HepG2 (cell line): ENCODE results near the gene SLC12A9. TPM values are rescaled to one million over a fixed set of nuclear protein-coding genes. Genes with fewer than 3 reads are reported as not detected.

Experiments
- DR1 ChIP-seq: sonication (generic); formaldehyde crosslinking; IDR thresholded peaks from 2 replicates; pipeline ENCODE4 v1.8.0; 2021; ENCODE audit warnings: mild to moderate bottlenecking, missing genetic modification reagents, inconsistent platforms
- IRF1 ChIP-seq: sonication (generic); formaldehyde crosslinking; IDR thresholded peaks from 2 replicates; pipeline ENCODE4 v1.4.0; 2020; ENCODE audit warnings: low read depth, mild to moderate bottlenecking, missing genetic modification reagents
- IRF2 ChIP-seq: IDR thresholded peaks from 2 replicates; pipeline ENCODE4 v1.6.1; 2018; ENCODE audit warnings: missing genetic modification reagents, missing compliant biosample characterization
- NONO ChIP-seq, 2 experiments: fragments of 450-650 bp in 1 of 2; sonication (generic) in 1 of 2; formaldehyde crosslinking in 1 of 2; IDR thresholded peaks in 1 of 2; conservative IDR thresholded peaks in 1 of 2; 2 replicates each; pipeline versions ENCODE4 v1.6.1 to v1.8.0; 2017 to 2022; ENCODE audit warnings: mild to moderate bottlenecking in 1 of 2, missing genetic modification reagents in 1 of 2, moderate library complexity in 1 of 2
- RAD21 ChIP-seq: fragments of 450-650 bp; formaldehyde crosslinking; IDR thresholded peaks from 2 replicates; pipeline ENCODE4 v1.5.0; 2020; ENCODE audit warnings: mild to moderate bottlenecking
- RELA ChIP-seq: sonication (generic); formaldehyde crosslinking; IDR thresholded peaks from 2 replicates; pipeline ENCODE4 v1.4.0; 2020; ENCODE audit warnings: missing genetic modification reagents
- ZBTB21 ChIP-seq: sonication (generic); formaldehyde crosslinking; IDR thresholded peaks from 2 replicates; pipeline ENCODE4 v1.4.0; 2020; ENCODE audit warnings: missing genetic modification reagents
- ZBTB39 ChIP-seq: sonication (generic); formaldehyde crosslinking; IDR thresholded peaks from 2 replicates; pipeline ENCODE4 v1.5.0; 2020; ENCODE audit warnings: missing genetic modification reagents
- ZBTB40 ChIP-seq, 2 experiments: fragments of 450-650 bp in 1 of 2; sonication (generic) in 1 of 2; formaldehyde crosslinking in 1 of 2; IDR thresholded peaks; 2 replicates each; pipeline versions ENCODE4 v1.6.1 to v1.8.0; 2016 to 2022; ENCODE audit warnings: antibody characterized with exemption in 1 of 2, mild to moderate bottlenecking in 1 of 2, missing genetic modification reagents in 1 of 2
- ZNF263 ChIP-seq: sonication (generic); formaldehyde crosslinking; IDR thresholded peaks from 2 replicates; pipeline ENCODE4 v1.4.0; 2020; ENCODE audit warnings: missing genetic modification reagents
- ZNF335 ChIP-seq: sonication (generic); formaldehyde crosslinking; IDR thresholded peaks from 2 replicates; pipeline ENCODE4 v1.4.0; 2020; ENCODE audit warnings: missing genetic modification reagents
- ZNF530 ChIP-seq: sonication (generic); formaldehyde crosslinking; IDR thresholded peaks from 2 replicates; pipeline ENCODE4 v1.5.0; 2020; ENCODE audit warnings: low read depth, mild to moderate bottlenecking, missing genetic modification reagents
- ZNF639 ChIP-seq: conservative IDR thresholded peaks from 2 replicates; pipeline ENCODE4 v1.6.1; 2018; ENCODE audit warnings: missing genetic modification reagents
- ZNF776 ChIP-seq: sonication (generic); formaldehyde crosslinking; IDR thresholded peaks from 2 replicates; pipeline ENCODE4 v1.4.0; 2020; ENCODE audit warnings: mild to moderate bottlenecking, missing genetic modification reagents
- ZNF816 ChIP-seq: sonication (generic); formaldehyde crosslinking; IDR thresholded peaks from 2 replicates; pipeline ENCODE4 v1.8.0; 2022; ENCODE audit warnings: missing genetic modification reagents, mild to moderate bottlenecking, borderline replicate concordance
- polyA plus RNA-seq, 8 experiments: library from polyadenylated mRNA; depleted of rRNA in 3 of 8; stranded (reverse) in 7 of 8; unstranded in 1 of 8; fragments of >200 nt; fragmentation: Illumina TruSeq in 4 of 8; extraction: Trizol in 4 of 8; gene quantifications; 2 replicates each; pipeline versions ENCODE4 v1.2.1 to v1.2.3, GENCODE V29; 2011 to 2016; ENCODE audit warnings: low read depth in 4 of 8, missing spikeins in 1 of 8, mixed read lengths in 1 of 8; ENCODE audit not compliant: insufficient read depth in 1 of 8
- total RNA-seq, 5 experiments: library from RNA; depleted of rRNA; stranded (reverse); fragments of >200 nt; fragmentation: Illumina TruSeq; extraction: Trizol; gene quantifications; 2 replicates each; pipeline ENCODE4 v1.2.3, GENCODE V29; 2016; ENCODE audit warnings: low read depth in 1 of 5

Gene SLC12A9
- total and polyA plus RNA-seq, 2 of the 13 experiments (the other 11 are each of a cell fraction or from before 2014, with no cell fraction given): 8.7 to 16.6 TPM

- TF ChIP-seq IRF1 (CRISPR knock-in tag) (no peak), NONO (IDR thresholded peaks at IDR 0.05) (no peak), NONO (CRISPR knock-in tag; conservative IDR thresholded peaks at IDR 0.05) (peak; percentile 92), ZNF776 (no peak; the same call in 1 of the 2 replicates), RELA (CRISPR knock-in tag) (no peak), ZNF530 (no peak), ZBTB40 (IDR thresholded peaks at IDR 0.05) (no peak), ZBTB40 (CRISPR knock-in tag; IDR thresholded peaks at IDR 0.05) (peak; percentile 80), ZBTB21 (CRISPR knock-in tag) (0 out of 2 replicates have a peak, but pooled peaks have one; percentile 21), RAD21 (CRISPR knock-in tag) (no peak; the same call in 1 of the 2 replicates), DR1 (CRISPR knock-in tag) (peak; percentile 93), ZNF816 (no peak), ZNF335 (no peak; the same call in 1 of the 2 replicates), ZNF639 (peak; percentile 96), IRF2 (peak; percentile 96), ZBTB39 (CRISPR knock-in tag) (no peak), ZNF263 (no peak)
Measured at GRCh38 chr7:100874577-100875355, 22.3 kb downstream of the SLC12A9 start, which contains the start of gene SRRT (continued).
